HepG2 (cell line): ENCODE measurements around the gene PRSS27. TPM values are rescaled to one million over a fixed set of nuclear protein-coding genes. Genes with fewer than 3 reads are reported as not detected.

Source experiments
- AGO1 ChIP-seq: fragments of 200-400 bp; formaldehyde crosslinking; IDR thresholded peaks from 2 replicates; pipeline ENCODE4 v1.6.1; 2017; ENCODE audit warnings: mild to moderate bottlenecking, low read depth, low read length, moderate library complexity; ENCODE audit not compliant: poor library complexity, severe bottlenecking
- DR1 ChIP-seq: sonication (generic); formaldehyde crosslinking; IDR thresholded peaks from 2 replicates; pipeline ENCODE4 v1.8.0; 2021; ENCODE audit warnings: mild to moderate bottlenecking, missing genetic modification reagents, inconsistent platforms
- ELF1 ChIP-seq: sonication (generic); formaldehyde crosslinking; IDR thresholded peaks from 2 replicates; pipeline ENCODE4 v1.4.0; 2020; ENCODE audit warnings: missing genetic modification reagents
- HNF4A ChIP-seq: sonication (generic); formaldehyde crosslinking; IDR thresholded peaks from 2 replicates; pipeline ENCODE4 v1.4.0; 2020; ENCODE audit warnings: missing genetic modification reagents
- HNRNPL ChIP-seq: fragments of 200-400 bp; formaldehyde crosslinking; IDR thresholded peaks from 2 replicates; pipeline ENCODE4 v1.6.1; 2017; ENCODE audit warnings: mild to moderate bottlenecking, low read depth, low read length
- MAZ ChIP-seq, 2 experiments: sonication (generic) in 1 of 2; formaldehyde crosslinking in 1 of 2; IDR thresholded peaks; 2 replicates each; pipeline versions ENCODE4 v1.5.0 to v1.6.1; 2012 to 2020; ENCODE audit warnings: low read depth in 2 of 2, mild to moderate bottlenecking in 2 of 2, borderline replicate concordance in 1 of 2, improper control_type of control experiment in 1 of 2, low read length in 1 of 2, missing genetic modification reagents in 1 of 2, moderate library complexity in 1 of 2
- NBN ChIP-seq: fragments of 450-650 bp; conservative IDR thresholded peaks from 2 replicates; pipeline ENCODE4 v1.6.1; 2017
- NCOA1 ChIP-seq: sonication (generic); formaldehyde crosslinking; IDR thresholded peaks from 2 replicates; pipeline ENCODE4 v1.9.0; 2021; ENCODE audit warnings: missing genetic modification reagents
- PRPF4 ChIP-seq: fragments of 200-400 bp; formaldehyde crosslinking; IDR thresholded peaks from 2 replicates; pipeline ENCODE4 v1.6.1; 2016; ENCODE audit warnings: low read length, low read depth; ENCODE audit not compliant: poor library complexity, severe bottlenecking
- SETDB1 ChIP-seq: sonication (generic); formaldehyde crosslinking; IDR thresholded peaks from 2 replicates; pipeline ENCODE4 v1.5.1; 2020; ENCODE audit warnings: missing genetic modification reagents, mild to moderate bottlenecking, borderline replicate concordance
- ZIK1 ChIP-seq: sonication (generic); formaldehyde crosslinking; IDR thresholded peaks from 2 replicates; pipeline ENCODE4 v1.5.0; 2020; ENCODE audit warnings: mild to moderate bottlenecking, low read depth, missing genetic modification reagents, borderline replicate concordance
- ZNF256 ChIP-seq: sonication (generic); formaldehyde crosslinking; conservative IDR thresholded peaks from 2 replicates; pipeline ENCODE4 v1.4.0; 2020; ENCODE audit warnings: missing genetic modification reagents
- ZNF446 ChIP-seq: sonication (generic); formaldehyde crosslinking; IDR thresholded peaks from 2 replicates; pipeline ENCODE4 v1.5.0; 2020; ENCODE audit warnings: mild to moderate bottlenecking, missing genetic modification reagents
- ZNF709 ChIP-seq: sonication (generic); formaldehyde crosslinking; IDR thresholded peaks from 2 replicates; pipeline ENCODE4 v1.5.0; 2020; ENCODE audit warnings: mild to moderate bottlenecking, missing genetic modification reagents
- polyA plus RNA-seq, 8 experiments: library from polyadenylated mRNA; depleted of rRNA in 3 of 8; stranded (reverse) in 7 of 8; unstranded in 1 of 8; fragments of >200 nt; fragmentation: Illumina TruSeq in 4 of 8; extraction: Trizol in 4 of 8; gene quantifications; 2 replicates each; pipeline versions ENCODE4 v1.2.1 to v1.2.3, GENCODE V29; 2011 to 2016; ENCODE audit warnings: low read depth in 4 of 8, missing spikeins in 1 of 8, mixed read lengths in 1 of 8; ENCODE audit not compliant: insufficient read depth in 1 of 8
- total RNA-seq, 5 experiments: library from RNA; depleted of rRNA; stranded (reverse); fragments of >200 nt; fragmentation: Illumina TruSeq; extraction: Trizol; gene quantifications; 2 replicates each; pipeline ENCODE4 v1.2.3, GENCODE V29; 2016; ENCODE audit warnings: low read depth in 1 of 5
- TF ChIP-seq, protein P1 (sequence below), 2 experiments: sonication (generic) in 1 of 2; formaldehyde crosslinking in 1 of 2; IDR thresholded peaks; 2 replicates each; pipeline versions ENCODE4 v1.6.1 to v1.9.0; 2014 to 2022; ENCODE audit warnings: antibody characterized with exemption in 1 of 2, borderline replicate concordance in 1 of 2, inconsistent platforms in 1 of 2, low read depth in 1 of 2, missing genetic modification reagents in 1 of 2
- TF ChIP-seq, protein P2 (sequence below): sonication (generic); formaldehyde crosslinking; IDR thresholded peaks from 2 replicates; pipeline ENCODE4 v1.5.1; 2020; ENCODE audit warnings: mild to moderate bottlenecking, missing genetic modification reagents, borderline replicate concordance
- TF ChIP-seq, protein P3 (sequence below): sonication (generic); formaldehyde crosslinking; conservative IDR thresholded peaks from 2 replicates; pipeline ENCODE4 v1.8.0; 2022; ENCODE audit warnings: missing genetic modification reagents

PRSS27 gene
- total and polyA plus RNA-seq, 2 of the 13 experiments (the other 11 are each of a cell fraction or from before 2014, with no cell fraction given), result 0.20 to 0.73 TPM

GRCh38 chr16:2752850-2753732 lies 33.1 kb upstream of the PRSS27 start (continued):
- TF ChIP-seq, protein P1, sequence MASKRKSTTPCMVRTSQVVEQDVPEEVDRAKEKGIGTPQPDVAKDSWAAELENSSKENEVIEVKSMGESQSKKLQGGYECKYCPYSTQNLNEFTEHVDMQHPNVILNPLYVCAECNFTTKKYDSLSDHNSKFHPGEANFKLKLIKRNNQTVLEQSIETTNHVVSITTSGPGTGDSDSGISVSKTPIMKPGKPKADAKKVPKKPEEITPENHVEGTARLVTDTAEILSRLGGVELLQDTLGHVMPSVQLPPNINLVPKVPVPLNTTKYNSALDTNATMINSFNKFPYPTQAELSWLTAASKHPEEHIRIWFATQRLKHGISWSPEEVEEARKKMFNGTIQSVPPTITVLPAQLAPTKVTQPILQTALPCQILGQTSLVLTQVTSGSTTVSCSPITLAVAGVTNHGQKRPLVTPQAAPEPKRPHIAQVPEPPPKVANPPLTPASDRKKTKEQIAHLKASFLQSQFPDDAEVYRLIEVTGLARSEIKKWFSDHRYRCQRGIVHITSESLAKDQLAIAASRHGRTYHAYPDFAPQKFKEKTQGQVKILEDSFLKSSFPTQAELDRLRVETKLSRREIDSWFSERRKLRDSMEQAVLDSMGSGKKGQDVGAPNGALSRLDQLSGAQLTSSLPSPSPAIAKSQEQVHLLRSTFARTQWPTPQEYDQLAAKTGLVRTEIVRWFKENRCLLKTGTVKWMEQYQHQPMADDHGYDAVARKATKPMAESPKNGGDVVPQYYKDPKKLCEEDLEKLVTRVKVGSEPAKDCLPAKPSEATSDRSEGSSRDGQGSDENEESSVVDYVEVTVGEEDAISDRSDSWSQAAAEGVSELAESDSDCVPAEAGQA (IDR thresholded peaks at IDR 0.05; ENCODE audit: low read depth), result no peak
- TF ChIP-seq, protein P1 (CRISPR knock-in tag; IDR thresholded peaks at IDR 0.05; ENCODE audit: borderline replicate concordance), result no peak; the same call in 1 of the 2 replicates
- TF ChIP-seq ELF1 (CRISPR knock-in tag), result no peak
- TF ChIP-seq ZNF709, result no peak
- no peak for TF ChIP-seq SETDB1 (CRISPR knock-in tag)
- TF ChIP-seq HNF4A, result no peak
- no peak for TF ChIP-seq ZNF446 (CRISPR knock-in tag)
- 0 out of 2 replicates have a peak, but pooled peaks have one; percentile 23 for TF ChIP-seq HNRNPL
- TF ChIP-seq, protein P2, sequence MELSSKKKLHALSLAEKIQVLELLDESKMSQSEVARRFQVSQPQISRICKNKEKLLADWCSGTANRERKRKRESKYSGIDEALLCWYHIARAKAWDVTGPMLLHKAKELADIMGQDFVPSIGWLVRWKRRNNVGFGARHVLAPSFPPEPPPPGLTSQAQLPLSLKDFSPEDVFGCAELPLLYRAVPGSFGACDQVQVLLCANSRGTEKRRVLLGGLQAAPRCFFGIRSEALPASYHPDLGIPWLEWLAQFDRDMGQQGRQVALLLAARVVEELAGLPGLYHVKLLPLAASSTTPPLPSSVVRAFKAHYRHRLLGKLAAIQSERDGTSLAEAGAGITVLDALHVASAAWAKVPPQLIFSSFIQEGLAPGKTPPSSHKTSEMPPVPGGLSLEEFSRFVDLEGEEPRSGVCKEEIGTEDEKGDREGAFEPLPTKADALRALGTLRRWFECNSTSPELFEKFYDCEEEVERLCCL (CRISPR knock-in tag), result 0 out of 2 replicates have a peak, but pooled peaks have one; percentile 42
- no peak for TF ChIP-seq ZNF256 (CRISPR knock-in tag)
- peak; percentile 5 for TF ChIP-seq PRPF4
- no peak for TF ChIP-seq DR1
- no peak for TF ChIP-seq NBN
- TF ChIP-seq ZIK1 (CRISPR knock-in tag), result no peak
- TF ChIP-seq AGO1, result peak; percentile 82
- peak; percentile 28; the same call in 1 of the 2 replicates for TF ChIP-seq MAZ (IDR thresholded peaks at IDR 0.05; ENCODE audit: borderline replicate concordance, low read depth, low read length)
- peak; percentile 6; the same call in 1 of the 2 replicates for TF ChIP-seq MAZ (CRISPR knock-in tag; IDR thresholded peaks at IDR 0.05; ENCODE audit: low read depth)
- TF ChIP-seq NCOA1, result no peak
- TF ChIP-seq, protein P3, sequence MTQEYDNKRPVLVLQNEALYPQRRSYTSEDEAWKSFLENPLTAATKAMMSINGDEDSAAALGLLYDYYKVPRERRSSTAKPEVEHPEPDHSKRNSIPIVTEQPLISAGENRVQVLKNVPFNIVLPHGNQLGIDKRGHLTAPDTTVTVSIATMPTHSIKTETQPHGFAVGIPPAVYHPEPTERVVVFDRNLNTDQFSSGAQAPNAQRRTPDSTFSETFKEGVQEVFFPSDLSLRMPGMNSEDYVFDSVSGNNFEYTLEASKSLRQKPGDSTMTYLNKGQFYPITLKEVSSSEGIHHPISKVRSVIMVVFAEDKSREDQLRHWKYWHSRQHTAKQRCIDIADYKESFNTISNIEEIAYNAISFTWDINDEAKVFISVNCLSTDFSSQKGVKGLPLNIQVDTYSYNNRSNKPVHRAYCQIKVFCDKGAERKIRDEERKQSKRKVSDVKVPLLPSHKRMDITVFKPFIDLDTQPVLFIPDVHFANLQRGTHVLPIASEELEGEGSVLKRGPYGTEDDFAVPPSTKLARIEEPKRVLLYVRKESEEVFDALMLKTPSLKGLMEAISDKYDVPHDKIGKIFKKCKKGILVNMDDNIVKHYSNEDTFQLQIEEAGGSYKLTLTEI (CRISPR knock-in tag), result no peak
